Measurements from ENCODE around the gene NDUFS2. TPM values are rescaled to one million over a fixed set of nuclear protein-coding genes. Genes with fewer than 3 reads are reported as not detected.
A peak's percentile ranks its signal among the peaks of the same experiment; 100 is the strongest.

The NDUFS2 gene
- total and polyA plus RNA-seq, 10 of the 15 experiments (the other 5 are each of a cell fraction or from before 2014, with no cell fraction given) = 66.5 to 215 (median 148) TPM

GRCh38 chr1:161201836-161202712 is at the start of gene NDUFS2 (continued):
- peak; percentile 73 for TF ChIP-seq CUX1 (IDR thresholded peaks at IDR 0.05; ENCODE audit: insufficient replicate concordance, low read depth, low read length)
- TF ChIP-seq SPI1 (IDR thresholded peaks at IDR 0.05; ENCODE audit: borderline replicate concordance, insufficient read depth, low read depth, low read length) = 0 out of 2 replicates have a peak, but pooled peaks have one; percentile 5
- TF ChIP-seq SRF (IDR thresholded peaks at IDR 0.05; ENCODE audit: low read depth in 2 of 2, low read length in 2 of 2) = 0 out of 4 replicates have a peak, but pooled peaks of 1 of the 2 experiments have one; percentile 60
- TF ChIP-seq FOXK2 (IDR thresholded peaks at IDR 0.05) = peak; percentile 77
- peak; percentile 78; the same call in 1 of the 2 replicates for TF ChIP-seq TCF3 (IDR thresholded peaks at IDR 0.05; ENCODE audit: borderline replicate concordance, insufficient read depth, low read depth, low read length)
- peak; percentile 84; the same call in 1 of the 2 replicates for TF ChIP-seq TCF12 (IDR thresholded peaks at IDR 0.05; ENCODE audit: low read depth, low read length)
- TF ChIP-seq SP1 (IDR thresholded peaks at IDR 0.05; ENCODE audit: low read depth, low read length) = peak; percentile 37
- no peak; the same call in 1 of the 2 replicates for TF ChIP-seq RB1 (IDR thresholded peaks at IDR 0.05; ENCODE audit: borderline replicate concordance)
- TF ChIP-seq SMAD5 (IDR thresholded peaks at IDR 0.05; ENCODE audit: low read depth) = peak; percentile 91
- peak; percentile 37; the same call in 1 of the 2 replicates for TF ChIP-seq RAD51 (IDR thresholded peaks at IDR 0.05)
- no peak for TF ChIP-seq SMC3 (IDR thresholded peaks at IDR 0.05; ENCODE audit: borderline replicate concordance, low read length)
- TF ChIP-seq, protein P1, sequence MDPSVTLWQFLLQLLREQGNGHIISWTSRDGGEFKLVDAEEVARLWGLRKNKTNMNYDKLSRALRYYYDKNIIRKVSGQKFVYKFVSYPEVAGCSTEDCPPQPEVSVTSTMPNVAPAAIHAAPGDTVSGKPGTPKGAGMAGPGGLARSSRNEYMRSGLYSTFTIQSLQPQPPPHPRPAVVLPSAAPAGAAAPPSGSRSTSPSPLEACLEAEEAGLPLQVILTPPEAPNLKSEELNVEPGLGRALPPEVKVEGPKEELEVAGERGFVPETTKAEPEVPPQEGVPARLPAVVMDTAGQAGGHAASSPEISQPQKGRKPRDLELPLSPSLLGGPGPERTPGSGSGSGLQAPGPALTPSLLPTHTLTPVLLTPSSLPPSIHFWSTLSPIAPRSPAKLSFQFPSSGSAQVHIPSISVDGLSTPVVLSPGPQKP (IDR thresholded peaks at IDR 0.05; ENCODE audit: low read depth, low read length) = peak; percentile 80
- no peak for TF ChIP-seq IRF4 (IDR thresholded peaks at IDR 0.05; ENCODE audit: low read depth, low read length)
- 0 out of 2 replicates have a peak, but pooled peaks have one; percentile 62 for TF ChIP-seq GATAD2B (conservative IDR thresholded peaks at IDR 0.05; ENCODE audit: low read depth)
- TF ChIP-seq RFX5 (IDR thresholded peaks at IDR 0.05; ENCODE audit: low read depth, low read length) = 0 out of 2 replicates have a peak, but pooled peaks have one; percentile 32
- peak; percentile 79; the same call in 1 of the 2 replicates for TF ChIP-seq SIN3A (IDR thresholded peaks at IDR 0.05; ENCODE audit: low read depth, low read length)
- peak; percentile 95 for TF ChIP-seq HCFC1 (IDR thresholded peaks at IDR 0.05; ENCODE audit: low read length)
- TF ChIP-seq ZNF217 (IDR thresholded peaks at IDR 0.05) = no peak
- TF ChIP-seq PAX5 (IDR thresholded peaks at IDR 0.05; ENCODE audit: borderline replicate concordance, low read depth, low read length) = no peak
- no peak for TF ChIP-seq NFIC (IDR thresholded peaks at IDR 0.05; ENCODE audit: low read depth, low read length)
- TF ChIP-seq MYB (IDR thresholded peaks at IDR 0.05; ENCODE audit: borderline replicate concordance, low read depth, low read length) = 0 out of 2 replicates have a peak, but pooled peaks have one; percentile 26
